Neural progenitor cell (in vitro differentiated cells): ENCODE measurements around the gene SUGCT.

Source experiments
- CTCF ChIP-seq: fragments of 200-600 bp; sonication (generic); IDR thresholded peaks from 2 replicates; pipeline ENCODE4 v1.5.1; 2017; ENCODE audit warnings: antibody characterized with exemption, mild to moderate bottlenecking
- EZH2phosphoT487 ChIP-seq: fragments of 200-600 bp; sonication (generic); IDR thresholded peaks from 2 replicates; pipeline ENCODE4 v1.6.1; 2017; ENCODE audit warnings: antibody characterized with exemption

- TF ChIP-seq CTCF (no peak), EZH2phosphoT487 (no peak)
Observed at GRCh38 chr7:40673285-40673684, 538.5 kb downstream of the SUGCT start.
